Midbrain (tissue), 1 donor: ENCODE data around the gene NCOA5.

Experiments
- DNase-seq: peaks from one replicate; lab custom pipeline; 2025; lab: John Stamatoyannopoulos, UW

The NCOA5 gene

DNA sequence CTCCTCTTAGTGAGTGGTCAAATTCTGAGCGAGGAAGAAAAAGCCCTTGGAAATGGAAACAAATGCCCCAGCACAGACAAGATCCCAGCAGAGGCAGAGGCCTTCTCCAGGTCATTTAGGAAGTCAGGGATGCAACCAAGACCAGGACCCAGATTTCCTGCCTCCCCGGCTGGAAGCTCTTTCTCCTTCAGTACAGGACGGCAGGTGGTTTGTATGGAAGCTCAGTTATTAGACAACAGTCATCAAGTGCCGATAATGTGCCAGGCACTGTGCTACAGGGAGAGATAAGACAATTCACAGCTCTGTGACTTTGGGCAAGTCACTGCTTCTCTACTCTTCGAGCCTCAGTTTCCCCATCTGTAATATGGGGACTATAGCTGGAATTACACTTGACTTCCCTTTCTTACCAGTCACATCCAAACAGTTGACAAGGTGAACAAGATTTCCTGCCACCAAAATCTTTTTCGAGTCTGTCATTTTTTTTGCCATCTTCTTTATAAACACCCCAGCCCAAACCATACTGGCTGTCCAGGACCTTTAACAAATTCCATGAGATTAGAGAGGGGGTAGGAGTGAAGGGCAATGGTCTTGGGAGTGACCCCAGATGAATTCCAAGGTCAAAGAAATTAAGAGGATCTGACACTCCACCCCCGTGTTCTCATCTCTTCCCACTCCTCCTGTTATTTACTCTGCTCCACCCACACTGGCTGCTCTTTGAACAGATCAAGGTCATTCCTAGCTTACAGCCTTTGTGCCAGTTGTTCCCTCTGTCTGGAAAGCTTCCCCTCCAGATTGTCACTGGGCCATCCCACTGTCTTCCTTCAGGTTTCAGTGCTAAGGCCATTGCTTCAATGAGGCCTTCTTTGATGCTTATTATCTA, 75.0 kb downstream of the NCOA5 start:
- no peak for DNase-seq

DNA sequence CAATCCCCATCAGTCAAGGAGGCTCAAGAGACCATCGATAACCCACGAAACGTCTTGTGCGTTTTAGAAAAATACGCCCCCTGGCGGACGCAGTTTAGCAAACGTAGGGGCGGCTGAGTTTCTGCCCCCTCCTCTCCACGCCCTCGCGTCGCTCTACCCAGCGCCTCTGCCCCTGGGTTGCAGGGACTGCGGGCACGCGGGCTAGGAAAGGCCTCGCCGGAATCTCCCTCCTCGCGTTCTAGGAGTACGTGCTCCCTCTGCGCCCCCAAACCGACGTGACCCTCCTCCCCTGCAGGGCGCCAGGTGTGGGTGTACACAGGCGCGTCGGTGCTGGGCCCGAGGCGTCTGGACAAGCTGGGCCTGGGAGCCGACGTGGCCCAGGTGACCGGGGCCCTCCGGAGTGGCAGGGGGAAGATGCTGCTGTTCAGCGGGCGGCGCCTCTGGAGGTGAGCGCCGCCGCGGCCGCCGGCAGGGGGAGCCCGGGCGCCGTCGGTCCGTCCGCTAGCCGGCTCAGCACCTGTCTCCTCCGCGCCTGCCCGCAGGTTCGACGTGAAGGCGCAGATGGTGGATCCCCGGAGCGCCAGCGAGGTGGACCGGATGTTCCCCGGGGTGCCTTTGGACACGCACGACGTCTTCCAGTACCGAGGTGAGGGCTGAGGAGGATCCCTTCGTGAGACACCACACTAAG, 75.8 kb downstream of the NCOA5 start:
- DNase-seq = peak; percentile 23

DNA sequence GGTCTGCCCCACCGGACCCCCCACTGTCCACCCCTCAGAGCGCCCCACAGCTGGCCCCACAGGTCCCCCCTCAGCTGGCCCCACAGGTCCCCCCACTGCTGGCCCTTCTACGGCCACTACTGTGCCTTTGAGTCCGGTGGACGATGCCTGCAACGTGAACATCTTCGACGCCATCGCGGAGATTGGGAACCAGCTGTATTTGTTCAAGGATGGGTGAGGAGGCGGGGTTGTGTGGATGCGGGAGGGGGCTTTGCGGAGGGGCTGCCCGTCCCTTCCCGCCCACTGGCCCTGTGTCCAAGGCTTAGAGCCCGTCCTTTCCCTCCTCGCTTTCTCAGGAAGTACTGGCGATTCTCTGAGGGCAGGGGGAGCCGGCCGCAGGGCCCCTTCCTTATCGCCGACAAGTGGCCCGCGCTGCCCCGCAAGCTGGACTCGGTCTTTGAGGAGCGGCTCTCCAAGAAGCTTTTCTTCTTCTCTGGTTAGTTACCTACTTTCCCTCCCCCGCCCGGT, 76.4 kb downstream of the NCOA5 start:
- no peak for DNase-seq

GRCh38 chr20:46012921-46013320, 76.8 kb downstream of the NCOA5 start:
- DNase-seq = no peak

DNA sequence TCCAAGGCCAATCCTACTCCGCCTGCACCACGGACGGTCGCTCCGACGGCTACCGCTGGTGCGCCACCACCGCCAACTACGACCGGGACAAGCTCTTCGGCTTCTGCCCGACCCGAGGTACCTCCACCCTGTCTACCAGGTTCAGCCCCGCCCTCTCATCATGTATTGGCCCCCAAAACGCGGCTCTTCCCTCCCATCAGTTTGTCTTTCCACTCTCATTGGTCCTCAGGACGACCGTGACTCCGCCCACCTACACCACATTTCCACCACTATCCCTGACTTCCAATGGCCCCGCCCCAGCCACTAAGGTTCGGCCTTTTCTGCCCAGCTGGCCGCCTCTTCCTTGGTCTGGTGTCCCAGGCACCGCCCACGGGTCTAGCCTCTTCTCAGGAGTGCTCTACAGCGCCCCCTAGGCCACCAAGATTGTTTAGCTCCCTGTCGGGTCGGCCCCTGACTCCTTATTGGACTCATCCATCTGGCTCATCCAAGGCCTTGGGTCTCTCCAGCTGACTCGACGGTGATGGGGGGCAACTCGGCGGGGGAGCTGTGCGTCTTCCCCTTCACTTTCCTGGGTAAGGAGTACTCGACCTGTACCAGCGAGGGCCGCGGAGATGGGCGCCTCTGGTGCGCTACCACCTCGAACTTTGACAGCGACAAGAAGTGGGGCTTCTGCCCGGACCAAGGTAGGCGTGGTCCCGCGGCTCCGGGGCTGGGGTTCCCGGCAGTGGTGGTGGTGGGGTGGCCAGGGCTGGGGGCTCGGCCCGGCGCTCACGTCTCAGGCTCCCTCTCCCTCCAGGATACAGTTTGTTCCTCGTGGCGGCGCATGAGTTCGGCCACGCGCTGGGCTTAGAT, 77.9 kb downstream of the NCOA5 start:
- no peak for DNase-seq
